ENCODE results near the gene MYOCD. TPM values are rescaled to one million over a fixed set of nuclear protein-coding genes. Genes with fewer than 3 reads are reported as not detected.

MYOCD gene
- total RNA-seq, 1 donor from 2014 or later = 0.04 TPM

GRCh38 chr17:12648498-12648897, 17.2 kb upstream of the MYOCD start:
- Mint-ChIP-seq H3K36me3 (no peaks in the 10 kb centered on the region), H3K9me3 (no peaks in the 10 kb centered on the region), H3K27ac (no peak overlapping the region), H3K27me3 (ENCODE audit: insufficient read depth, low read depth) (peaks cover 2% of the 10 kb centered on the region), H3K4me1 (peaks cover 3% of the 10 kb centered on the region), H3K4me3 (no peak overlapping the region)
- Histone ChIP-seq H3K4me3 (no peak overlapping the region), H4K20me1 (ENCODE audit: low read depth) (no peaks in the 10 kb centered on the region), H3K27me3 (no peaks in the 10 kb centered on the region), H2AFZ (replicated peaks) (no peak overlapping the region), H3F3A (ENCODE audit: low read depth) (no peaks in the 10 kb centered on the region), H3K27ac (no peak overlapping the region), H3K79me2 (ENCODE audit: low read depth) (no peaks in the 10 kb centered on the region), H3K4me2 (no peak overlapping the region), H3K9me3 (ENCODE audit: low read depth) (no peaks in the 10 kb centered on the region), H3K36me3 (no peaks in the 10 kb centered on the region), H3K9ac (no peak overlapping the region), H3K4me1 (no peaks in the 10 kb centered on the region)
- TF ChIP-seq, protein P1, sequence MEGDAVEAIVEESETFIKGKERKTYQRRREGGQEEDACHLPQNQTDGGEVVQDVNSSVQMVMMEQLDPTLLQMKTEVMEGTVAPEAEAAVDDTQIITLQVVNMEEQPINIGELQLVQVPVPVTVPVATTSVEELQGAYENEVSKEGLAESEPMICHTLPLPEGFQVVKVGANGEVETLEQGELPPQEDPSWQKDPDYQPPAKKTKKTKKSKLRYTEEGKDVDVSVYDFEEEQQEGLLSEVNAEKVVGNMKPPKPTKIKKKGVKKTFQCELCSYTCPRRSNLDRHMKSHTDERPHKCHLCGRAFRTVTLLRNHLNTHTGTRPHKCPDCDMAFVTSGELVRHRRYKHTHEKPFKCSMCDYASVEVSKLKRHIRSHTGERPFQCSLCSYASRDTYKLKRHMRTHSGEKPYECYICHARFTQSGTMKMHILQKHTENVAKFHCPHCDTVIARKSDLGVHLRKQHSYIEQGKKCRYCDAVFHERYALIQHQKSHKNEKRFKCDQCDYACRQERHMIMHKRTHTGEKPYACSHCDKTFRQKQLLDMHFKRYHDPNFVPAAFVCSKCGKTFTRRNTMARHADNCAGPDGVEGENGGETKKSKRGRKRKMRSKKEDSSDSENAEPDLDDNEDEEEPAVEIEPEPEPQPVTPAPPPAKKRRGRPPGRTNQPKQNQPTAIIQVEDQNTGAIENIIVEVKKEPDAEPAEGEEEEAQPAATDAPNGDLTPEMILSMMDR (IDR thresholded peaks at IDR 0.05) = no peak
- TF ChIP-seq EZH2 (IDR thresholded peaks at IDR 0.05) = no peak
- TF ChIP-seq EZH2phosphoT487 (IDR thresholded peaks at IDR 0.05) = no peak
- no peak for DNase-seq (ENCODE audit: low spot score)

DNA sequence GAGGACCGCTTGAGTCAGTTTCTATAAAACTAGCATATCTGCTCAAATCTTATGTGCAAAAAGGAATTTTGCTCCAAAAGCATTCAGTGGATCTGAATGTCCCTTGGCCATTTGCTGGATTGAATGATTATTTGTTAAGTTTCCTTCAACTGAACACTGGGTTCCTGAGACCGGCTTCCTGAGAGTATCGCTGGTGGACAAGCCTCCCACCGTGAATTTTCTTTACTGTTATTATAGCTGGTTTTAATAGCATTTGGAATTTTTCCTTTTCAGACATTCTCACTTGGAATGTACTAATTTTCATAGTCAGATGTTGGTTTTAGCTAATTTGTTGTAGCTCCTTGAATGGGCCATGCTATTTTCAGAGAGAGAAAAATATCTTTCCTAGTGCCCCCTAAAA, 9.8 kb upstream of the MYOCD start:
- DNase-seq (ENCODE audit: low spot score) = no peak
- no peaks in the 10 kb centered on the region for H3K27me3 ChIP-seq
- Mint-ChIP-seq H3K4me1 (peaks cover 4% of the 10 kb centered on the region), H3K36me3 (no peaks in the 10 kb centered on the region), H3K9me3 (no peaks in the 10 kb centered on the region), H3K27ac (no peak overlapping the region), H3K27me3 (ENCODE audit: insufficient read depth, low read depth) (no peaks in the 10 kb centered on the region), H3K4me3 (no peak overlapping the region)
- TF ChIP-seq EZH2phosphoT487 (IDR thresholded peaks at IDR 0.05) (no peak), EZH2 (IDR thresholded peaks at IDR 0.05) (no peak)
- TF ChIP-seq, protein P1 (IDR thresholded peaks at IDR 0.05) = no peak
- H3K36me3 ChIP-seq = no peaks in the 10 kb centered on the region
- H3K9me3 ChIP-seq (ENCODE audit: low read depth) = no peaks in the 10 kb centered on the region
- no peak overlapping the region for H2AFZ ChIP-seq (replicated peaks)
- H3F3A ChIP-seq (ENCODE audit: low read depth) = peaks cover 4% of the 10 kb centered on the region
- H3K79me2 ChIP-seq (ENCODE audit: low read depth) = no peaks in the 10 kb centered on the region
- no peak overlapping the region for H3K9ac ChIP-seq
- no peak overlapping the region for H3K4me3 ChIP-seq
- H4K20me1 ChIP-seq (ENCODE audit: low read depth) = no peaks in the 10 kb centered on the region
- H3K27ac ChIP-seq = no peak overlapping the region
- H3K4me2 ChIP-seq = peak overlapping the region; percentile 37
- H3K4me1 ChIP-seq = peaks cover 10% of the 10 kb centered on the region

GRCh38 chr17:12656354-12656753, 9.3 kb upstream of the MYOCD start:
- no peak overlapping the region for H3K27ac Mint-ChIP-seq
- H3K4me3 Mint-ChIP-seq = no peak overlapping the region
- H2AFZ ChIP-seq (replicated peaks) = peak overlapping the region; percentile 36

DNA sequence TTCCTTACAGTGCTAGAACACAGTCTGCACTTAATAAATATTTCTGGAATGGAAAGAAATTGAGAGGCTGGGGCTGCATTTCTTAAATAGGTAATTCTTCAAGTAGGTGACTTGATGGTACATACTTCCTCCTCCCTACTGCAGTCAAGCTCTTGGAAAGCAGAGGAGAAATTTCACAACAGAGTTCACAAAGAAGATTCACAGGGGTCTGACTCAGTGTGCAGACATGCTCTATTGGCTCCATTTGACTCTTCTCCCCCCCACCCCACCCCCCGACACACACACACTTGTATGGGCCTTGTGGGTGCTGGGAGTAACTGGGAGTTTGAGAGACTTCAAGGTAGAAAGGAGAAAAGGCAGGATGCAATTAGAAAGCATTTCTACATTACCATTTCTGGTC, 6.2 kb upstream of the MYOCD start:
- Mint-ChIP-seq H3K4me1 (peaks cover 8% of the 10 kb centered on the region), H3K36me3 (no peaks in the 10 kb centered on the region), H3K27me3 (ENCODE audit: insufficient read depth, low read depth) (peaks cover 2% of the 10 kb centered on the region), H3K27ac (no peak overlapping the region), H3K4me3 (no peak overlapping the region), H3K9me3 (no peaks in the 10 kb centered on the region)
- H3K36me3 ChIP-seq = no peaks in the 10 kb centered on the region
- H4K20me1 ChIP-seq (ENCODE audit: low read depth) = no peaks in the 10 kb centered on the region
- H3K79me2 ChIP-seq (ENCODE audit: low read depth) = no peaks in the 10 kb centered on the region
- TF ChIP-seq, protein P1 (IDR thresholded peaks at IDR 0.05) = no peak
- no peak for TF ChIP-seq EZH2 (IDR thresholded peaks at IDR 0.05)
- TF ChIP-seq EZH2phosphoT487 (IDR thresholded peaks at IDR 0.05) = no peak
- no peak for DNase-seq (ENCODE audit: low spot score)
- peaks cover 13% of the 10 kb centered on the region for H3K27me3 ChIP-seq
- no peak overlapping the region for H2AFZ ChIP-seq (replicated peaks)
- peaks cover 4% of the 10 kb centered on the region for H3F3A ChIP-seq (ENCODE audit: low read depth)
- no peaks in the 10 kb centered on the region for H3K9me3 ChIP-seq (ENCODE audit: low read depth)
- H3K27ac ChIP-seq = no peak overlapping the region
- no peak overlapping the region for H3K9ac ChIP-seq
- peaks cover 12% of the 10 kb centered on the region for H3K4me1 ChIP-seq
- H3K4me3 ChIP-seq = no peak overlapping the region
- H3K4me2 ChIP-seq = no peak overlapping the region

More at GRCh38 chr17:12656354-12656753, 9.3 kb upstream of the MYOCD start:
- Histone ChIP-seq H3K9ac (no peak overlapping the region), H3K4me1 (peaks cover 10% of the 10 kb centered on the region), H3K79me2 (ENCODE audit: low read depth) (no peaks in the 10 kb centered on the region), H3K4me2 (peak overlapping the region; percentile 37), H3F3A (ENCODE audit: low read depth) (peaks cover 4% of the 10 kb centered on the region), H3K27ac (no peak overlapping the region), H3K36me3 (no peaks in the 10 kb centered on the region), H3K27me3 (no peaks in the 10 kb centered on the region), H3K9me3 (ENCODE audit: low read depth) (no peaks in the 10 kb centered on the region), H4K20me1 (ENCODE audit: low read depth) (no peaks in the 10 kb centered on the region), H3K4me3 (no peak overlapping the region)
- no peaks in the 10 kb centered on the region for H3K9me3 Mint-ChIP-seq
- H3K4me1 Mint-ChIP-seq = peaks cover 4% of the 10 kb centered on the region
- H3K27me3 Mint-ChIP-seq (ENCODE audit: insufficient read depth, low read depth) = no peaks in the 10 kb centered on the region
- no peaks in the 10 kb centered on the region for H3K36me3 Mint-ChIP-seq
- TF ChIP-seq EZH2 (IDR thresholded peaks at IDR 0.05) = no peak
- no peak for TF ChIP-seq EZH2phosphoT487 (IDR thresholded peaks at IDR 0.05)
- DNase-seq (ENCODE audit: low spot score) = no peak

All from neural progenitor cell (in vitro differentiated cells).